Measurements from ENCODE around the gene POLR3K. TPM values are rescaled to one million over a fixed set of nuclear protein-coding genes. Genes with fewer than 3 reads are reported as not detected.
"Not testable (repeated sequence)": the region's sequence is repeated elsewhere in the genome, so short reads cannot be mapped to it uniquely, and the experiment has no call there.

POLR3K gene
- total and polyA plus RNA-seq, 8 donors, result 9.6 to 13.4 (median 11.3) TPM

DNA sequence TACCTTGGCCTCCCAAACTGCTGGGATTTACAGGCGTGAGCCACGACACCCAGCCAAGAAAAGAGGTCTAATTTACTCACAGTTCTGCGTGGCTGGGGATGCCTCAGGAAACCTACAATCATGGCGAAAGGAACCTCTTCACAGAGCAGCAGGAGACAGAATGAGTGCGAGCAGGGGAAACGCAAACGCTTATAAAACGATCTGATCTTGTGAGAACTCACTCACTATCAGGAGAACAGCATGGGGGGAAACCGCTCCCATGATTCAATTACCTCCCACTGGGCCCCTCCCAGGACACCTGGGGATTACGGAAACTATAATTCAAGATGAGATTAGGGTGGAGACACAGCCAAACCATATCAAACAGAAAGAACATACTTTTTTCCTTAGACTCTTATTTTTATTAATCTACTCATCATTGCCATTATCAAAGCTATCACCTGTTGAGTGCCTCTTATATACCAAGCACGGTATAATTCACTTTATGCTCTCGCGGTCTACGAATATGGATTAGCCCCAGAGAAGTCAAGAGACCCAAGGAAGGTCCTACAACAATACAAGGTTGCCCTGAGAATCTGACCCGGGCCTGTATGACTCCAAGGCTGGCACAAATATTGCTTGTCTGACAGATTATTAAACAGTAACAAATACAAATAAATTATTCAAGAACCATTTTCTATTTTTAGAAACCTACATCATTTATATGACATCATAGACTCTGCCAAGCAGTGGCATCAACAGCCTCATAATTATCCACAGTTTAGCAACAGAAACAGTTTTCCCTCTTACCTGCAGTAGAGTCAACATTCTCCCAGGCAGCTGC lies 2.4 kb downstream of the POLR3K start:
- intact Hi-C loops (cut with DNase I), result no loop called here
- ATAC-seq (no peak), DNase-seq (no peak)
- Histone ChIP-seq H3K9me3 (no peaks in the 10 kb centered on the region), H3K36me3 (peaks cover 0 to 40% of the 10 kb centered on the region in 2 donors), H3K27me3 (no peaks in the 10 kb centered on the region), H3K27ac (no peak overlapping the region), H3K4me1 (peaks cover 3 to 36% of the 10 kb centered on the region in 2 donors), H3K4me3 (no peak overlapping the region)
- TF ChIP-seq, protein P1, sequence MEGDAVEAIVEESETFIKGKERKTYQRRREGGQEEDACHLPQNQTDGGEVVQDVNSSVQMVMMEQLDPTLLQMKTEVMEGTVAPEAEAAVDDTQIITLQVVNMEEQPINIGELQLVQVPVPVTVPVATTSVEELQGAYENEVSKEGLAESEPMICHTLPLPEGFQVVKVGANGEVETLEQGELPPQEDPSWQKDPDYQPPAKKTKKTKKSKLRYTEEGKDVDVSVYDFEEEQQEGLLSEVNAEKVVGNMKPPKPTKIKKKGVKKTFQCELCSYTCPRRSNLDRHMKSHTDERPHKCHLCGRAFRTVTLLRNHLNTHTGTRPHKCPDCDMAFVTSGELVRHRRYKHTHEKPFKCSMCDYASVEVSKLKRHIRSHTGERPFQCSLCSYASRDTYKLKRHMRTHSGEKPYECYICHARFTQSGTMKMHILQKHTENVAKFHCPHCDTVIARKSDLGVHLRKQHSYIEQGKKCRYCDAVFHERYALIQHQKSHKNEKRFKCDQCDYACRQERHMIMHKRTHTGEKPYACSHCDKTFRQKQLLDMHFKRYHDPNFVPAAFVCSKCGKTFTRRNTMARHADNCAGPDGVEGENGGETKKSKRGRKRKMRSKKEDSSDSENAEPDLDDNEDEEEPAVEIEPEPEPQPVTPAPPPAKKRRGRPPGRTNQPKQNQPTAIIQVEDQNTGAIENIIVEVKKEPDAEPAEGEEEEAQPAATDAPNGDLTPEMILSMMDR (IDR thresholded peaks at IDR 0.05), result no peak

DNA sequence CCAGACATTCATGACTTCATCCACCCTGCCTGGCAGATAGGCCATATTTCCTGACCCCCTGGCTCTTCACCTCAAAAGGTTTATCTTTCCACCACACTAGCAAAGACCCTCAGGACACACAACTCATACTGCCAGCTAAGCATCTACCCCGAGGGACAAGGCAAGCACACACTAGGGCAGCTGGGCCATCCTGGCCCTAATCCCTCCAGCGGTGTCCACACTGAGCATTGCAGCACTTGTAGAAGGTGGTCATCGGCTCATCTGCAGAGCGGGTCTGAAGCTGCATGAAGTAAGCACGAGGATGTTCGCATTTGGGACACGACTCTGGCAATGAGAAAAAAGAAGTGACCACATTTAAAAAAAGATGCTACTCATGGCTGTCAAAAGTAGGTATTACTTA lies 6.2 kb downstream of the POLR3K start:
- TF ChIP-seq, protein P1 (IDR thresholded peaks at IDR 0.05), result no peak
- Histone ChIP-seq H3K4me3 (no peak overlapping the region), H3K27ac (no peak overlapping the region), H3K9me3 (no peaks in the 10 kb centered on the region), H3K27me3 (no peaks in the 10 kb centered on the region), H3K36me3 (peaks cover 0 to 64% of the 10 kb centered on the region in 2 donors), H3K4me1 (peaks cover 3 to 16% of the 10 kb centered on the region in 2 donors)
- ATAC-seq, result no peak
- intact Hi-C loops (cut with DNase I), result no loop called here
- no peak for DNase-seq

GRCh38 chr16:46510-46909 lies 6.9 kb downstream of the POLR3K start:
- H3K36me3 ChIP-seq, result peaks cover 0 to 68% of the 10 kb centered on the region in 2 donors
- intact Hi-C loops (cut with DNase I); H3K4me1 ChIP-seq; H3K27me3 ChIP-seq; H3K9me3 ChIP-seq; ATAC-seq; H3K4me3 ChIP-seq; DNase-seq; H3K27ac ChIP-seq: not testable (repeated sequence)

- no peak overlapping the region for H3K4me3 ChIP-seq
- TF ChIP-seq, protein P1 (IDR thresholded peaks at IDR 0.05), result no peak
- intact Hi-C loops (cut with DNase I), result no loop called here
- no peak overlapping the region for H3K27ac ChIP-seq
- no peaks in the 10 kb centered on the region for H3K9me3 ChIP-seq
- no peaks in the 10 kb centered on the region for H3K27me3 ChIP-seq
- H3K36me3 ChIP-seq, result peaks cover 0 to 60% of the 10 kb centered on the region in 2 donors
- no peaks in the 10 kb centered on the region for H3K4me1 ChIP-seq
- DNase-seq (no peak), ATAC-seq (no peak)
Measured at GRCh38 chr16:45454-45853, 8.0 kb downstream of the POLR3K start.

- TF ChIP-seq, protein P1 (IDR thresholded peaks at IDR 0.05), result no peak
Measured at GRCh38 chr16:44655-45054, 8.8 kb downstream of the POLR3K start.

More at GRCh38 chr16:44655-45054, 8.8 kb downstream of the POLR3K start:
- Histone ChIP-seq H3K27me3 (no peaks in the 10 kb centered on the region), H3K27ac (no peak overlapping the region), H3K9me3 (no peaks in the 10 kb centered on the region), H3K4me1 (peaks cover 0 to 1% of the 10 kb centered on the region in 2 donors), H3K4me3 (no peak overlapping the region), H3K36me3 (peaks cover 0 to 55% of the 10 kb centered on the region in 2 donors)
- no peak for ATAC-seq
- intact Hi-C loops (cut with DNase I), result no loop called here
- no peak for DNase-seq

All from left lung (tissue), 10 donors.